NCI-H146 treated with DMSO at 0.1 percent for 48 hours (cell line): ENCODE data around the gene OR1F1.

Experiments used
- DNase-seq: peaks from one replicate; lab custom pipeline; 2025; ENCODE audit not compliant: unreplicated experiment; lab: John Stamatoyannopoulos, UW

Gene OR1F1

DNA sequence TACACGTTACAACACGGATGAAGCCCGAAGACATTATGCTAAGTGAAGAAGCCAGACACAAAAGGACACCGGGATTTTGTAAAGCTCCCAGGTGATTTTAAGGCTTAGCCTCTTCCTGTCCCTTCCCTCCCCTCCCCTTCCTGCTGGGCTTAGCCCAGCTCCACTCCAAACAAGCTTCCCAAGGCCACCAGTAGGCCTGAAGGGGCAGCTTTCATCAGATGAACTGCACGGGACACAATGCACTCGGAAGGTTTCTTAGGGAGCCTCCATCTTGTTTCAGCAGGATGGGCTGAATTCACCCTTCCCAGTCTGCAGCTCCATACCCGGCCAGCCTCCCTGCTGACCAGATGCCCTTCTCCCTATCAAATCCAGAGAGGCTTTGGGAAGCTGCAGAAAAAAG lies 58.0 kb downstream of the OR1F1 start:
- no peak for DNase-seq

DNA sequence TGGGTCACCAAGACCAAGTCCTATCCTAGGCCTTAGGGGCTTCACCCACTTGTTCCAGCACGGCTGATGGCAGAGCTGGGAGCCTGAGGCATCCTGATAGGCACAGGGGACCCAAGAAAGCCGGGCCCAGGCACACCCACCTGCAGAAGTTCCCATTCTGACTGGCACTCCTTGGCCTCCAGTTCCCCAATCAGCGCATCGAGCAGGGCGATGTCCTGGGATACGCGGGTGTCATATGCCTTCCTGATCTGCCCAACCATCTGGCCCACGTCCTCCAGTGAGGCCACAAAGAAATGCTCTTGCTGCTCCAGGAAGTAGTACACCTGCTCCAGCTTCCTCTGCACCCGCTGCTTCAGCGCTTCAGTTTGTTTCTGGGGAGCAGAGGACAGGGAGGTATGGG lies 58.9 kb downstream of the OR1F1 start:
- DNase-seq = no peak

DNA sequence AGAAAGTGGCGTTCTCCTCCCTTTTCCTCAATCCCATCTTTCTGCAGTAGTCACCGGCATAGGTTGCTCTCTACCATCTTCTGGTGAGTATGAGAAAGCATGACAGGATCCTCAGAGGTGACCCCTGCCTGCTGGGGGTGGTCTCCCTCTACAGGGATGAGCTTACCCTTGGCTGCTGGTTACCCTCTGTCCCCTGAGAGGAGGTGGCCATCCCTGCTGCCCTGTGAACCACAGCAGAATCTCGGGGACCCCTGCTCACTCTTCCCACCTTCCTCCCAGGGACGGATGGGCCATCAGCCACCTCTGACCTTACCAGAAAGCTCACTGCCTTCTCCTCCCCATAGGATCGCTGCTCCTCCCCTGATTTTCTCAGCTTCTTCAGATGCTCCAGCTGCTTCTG lies 60.6 kb downstream of the OR1F1 start:
- DNase-seq = no peak

DNA sequence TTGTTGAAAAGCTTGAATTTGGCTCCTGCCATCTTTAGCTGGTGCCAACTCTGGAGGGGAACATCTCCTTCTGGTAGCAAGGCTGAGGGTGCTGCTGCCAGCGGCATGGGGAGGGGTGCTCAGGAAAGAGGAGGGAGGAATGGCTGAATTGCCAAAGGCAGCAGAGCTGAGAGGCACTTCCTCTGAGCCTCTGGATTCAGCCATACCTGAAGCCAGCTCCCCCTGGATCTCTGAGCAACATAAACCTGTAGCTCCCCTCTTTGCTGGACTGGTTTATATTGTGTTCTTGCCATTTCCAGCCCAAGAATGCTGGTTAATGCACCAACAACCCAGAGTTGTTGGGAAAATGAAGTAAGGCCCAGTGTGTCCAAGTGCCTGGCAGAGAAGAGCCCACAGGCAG lies 61.0 kb downstream of the OR1F1 start:
- DNase-seq = no peak

DNA sequence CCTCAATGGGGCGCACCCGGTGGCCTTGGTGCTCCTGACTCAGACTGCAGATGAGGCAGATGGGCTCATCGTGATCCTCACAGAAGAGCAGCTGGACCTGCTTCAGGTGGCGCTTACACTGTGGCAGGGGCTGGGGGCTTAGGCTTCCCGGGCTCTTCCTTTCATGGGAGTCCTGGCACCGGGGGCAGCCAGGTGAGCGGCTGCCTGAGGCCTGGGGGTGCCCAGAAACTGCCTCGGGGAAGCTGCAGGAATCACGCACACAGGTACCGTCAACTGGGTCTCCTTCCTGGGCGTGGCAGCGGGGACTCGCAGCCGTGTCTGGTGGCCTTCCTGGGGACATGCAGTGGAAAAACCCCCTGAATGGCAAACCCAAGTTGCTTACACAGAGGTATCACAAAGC lies 61.4 kb downstream of the OR1F1 start:
- DNase-seq = no peak

DNA sequence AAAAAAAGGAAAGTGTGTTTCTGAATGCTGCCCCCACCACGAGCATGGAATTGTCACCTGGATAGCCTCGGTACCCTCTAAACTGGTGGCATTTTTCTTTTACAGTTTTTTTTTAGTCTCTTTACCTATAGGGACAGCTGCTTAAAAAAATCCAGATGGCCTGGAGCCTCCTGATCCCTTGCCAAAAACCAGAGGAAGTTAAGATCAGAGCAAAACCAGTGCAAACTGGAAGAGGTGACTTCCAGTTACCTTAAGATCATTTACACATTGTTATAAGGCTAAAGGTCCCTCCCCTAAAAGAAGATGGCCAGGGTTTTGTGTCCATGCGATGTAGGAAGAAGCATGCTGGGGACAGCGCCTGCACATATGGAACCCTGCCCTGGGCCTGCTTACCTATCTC lies 65.0 kb downstream of the OR1F1 start:
- no peak for DNase-seq

DNA sequence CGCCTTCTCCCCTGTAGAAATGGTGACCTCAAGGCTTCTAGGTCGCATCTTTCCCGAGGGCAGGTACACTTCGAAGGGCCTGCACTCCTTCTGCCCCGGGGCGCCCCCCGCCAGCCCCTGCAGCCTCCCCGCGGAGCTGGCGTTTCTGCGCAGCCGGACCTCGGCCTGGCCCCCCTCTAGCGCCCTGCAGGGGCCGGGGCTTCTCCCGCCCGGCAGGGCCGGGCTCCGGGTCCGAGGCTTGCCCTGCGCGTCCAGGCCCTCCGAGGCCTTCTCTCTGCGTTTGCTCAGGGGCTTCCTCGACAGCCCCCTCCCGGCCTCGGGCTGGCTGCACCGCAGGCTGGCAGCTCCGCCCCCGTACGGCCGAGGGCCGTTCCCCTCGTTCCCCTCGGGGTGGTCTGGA lies 66.3 kb downstream of the OR1F1 start:
- no peak for DNase-seq
